ENCODE measurements around the gene DNAJC22. TPM values are rescaled to one million over a fixed set of nuclear protein-coding genes. Genes with fewer than 3 reads are reported as not detected.

DNAJC22 gene
- total and polyA plus RNA-seq, 7 donors: 0.03 to 0.08 TPM; not detected in 5

DNA sequence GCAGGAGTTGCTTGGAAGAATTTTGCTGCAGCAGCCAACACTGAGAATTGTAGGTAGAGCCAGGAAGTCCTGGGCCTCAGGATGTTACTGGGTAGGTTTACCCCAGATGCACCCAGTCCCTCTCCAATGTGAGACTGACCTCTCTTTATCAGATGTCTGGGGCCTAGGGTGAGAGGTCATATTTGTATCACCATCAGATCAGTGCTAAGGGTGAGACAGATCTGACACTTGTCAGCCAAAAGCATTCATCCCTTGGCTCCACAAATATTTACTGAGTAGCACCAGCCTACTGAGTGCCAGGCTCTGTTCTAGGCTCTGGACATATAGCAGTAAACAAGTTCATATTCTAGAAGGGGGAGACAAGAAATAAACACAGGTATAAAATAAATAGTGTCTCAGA, 19.3 kb upstream of the DNAJC22 start:
- Histone ChIP-seq H3K9me3 (no peaks in the 10 kb centered on the region), H3K36me3 (ENCODE audit: insufficient read depth in 1 of 2, low read depth in 1 of 2) (no peaks in the 10 kb centered on the region), H3K4me3 (no peak overlapping the region), H3K27me3 (ENCODE audit: insufficient read depth in 3 of 3, low read length in 2 of 3) (no peaks in the 10 kb centered on the region), H3K4me1 (peaks cover under 1% of the 10 kb centered on the region), H3K27ac (no peak overlapping the region)
- no peak for TF ChIP-seq CTCF (IDR thresholded peaks at IDR 0.05)
- intact Hi-C loops (cut with DNase I): no loop called here
- DNase-seq: no peak
- ATAC-seq: no peak

DNA sequence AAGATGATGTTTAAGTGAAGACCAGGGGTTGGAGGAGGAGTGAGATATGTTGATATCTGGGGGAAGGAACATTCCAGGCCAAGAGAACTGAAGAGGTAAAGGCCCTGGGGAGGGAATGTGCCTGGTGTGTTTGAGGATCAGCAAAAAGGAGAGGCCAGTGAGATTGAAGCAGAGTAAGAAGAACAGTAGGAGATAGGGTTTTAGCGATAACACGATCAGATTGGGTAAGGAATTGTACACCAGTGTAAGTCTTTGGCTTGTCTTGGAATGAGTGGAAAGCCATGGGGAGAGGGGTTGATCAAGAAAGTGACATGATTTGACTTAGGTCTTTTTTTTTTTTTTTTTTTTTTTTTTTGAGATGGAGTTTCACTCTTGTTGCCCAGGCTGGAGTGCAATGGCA, 18.8 kb upstream of the DNAJC22 start:
- no peak for TF ChIP-seq CTCF (IDR thresholded peaks at IDR 0.05)
- Histone ChIP-seq H3K27me3 (ENCODE audit: insufficient read depth in 3 of 3, low read length in 2 of 3) (no peaks in the 10 kb centered on the region), H3K27ac (no peak overlapping the region), H3K4me3 (no peak overlapping the region), H3K36me3 (ENCODE audit: insufficient read depth in 1 of 2, low read depth in 1 of 2) (no peaks in the 10 kb centered on the region), H3K9me3 (no peaks in the 10 kb centered on the region), H3K4me1 (no peaks in the 10 kb centered on the region)
- no peak for ATAC-seq
- DNase-seq: no peak
- intact Hi-C loops (cut with DNase I): no loop called here
- 89 to 96% (median 95%) methylated on average over 2 of the region's 2 CpGs for WGBS, 3 donors

DNA sequence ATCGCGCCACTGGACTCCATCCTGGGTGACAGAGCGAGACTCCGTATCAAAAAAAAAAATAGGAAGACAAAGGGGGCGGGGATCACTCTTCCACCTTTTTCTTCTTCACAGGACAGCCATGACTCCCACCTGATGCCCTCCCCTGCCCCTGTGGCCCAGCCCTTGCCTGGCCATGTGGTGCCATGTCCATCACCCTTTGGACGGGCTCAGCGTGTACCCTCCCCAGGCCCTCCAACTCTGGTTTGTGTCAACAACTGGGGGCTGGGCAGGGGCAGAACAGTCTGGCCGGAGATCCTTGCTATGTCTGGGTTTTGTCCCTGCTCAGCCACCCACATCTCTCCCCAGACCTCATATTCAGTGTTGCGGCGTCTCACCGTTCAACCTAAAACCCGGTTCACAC, 17.9 kb upstream of the DNAJC22 start:
- Histone ChIP-seq H3K4me3 (no peak overlapping the region), H3K27me3 (ENCODE audit: insufficient read depth in 3 of 3, low read length in 2 of 3) (peaks cover 0 to 8% (median 2%) of the 10 kb centered on the region in 3 donors), H3K36me3 (ENCODE audit: insufficient read depth in 1 of 2, low read depth in 1 of 2) (no peaks in the 10 kb centered on the region), H3K27ac (no peak overlapping the region), H3K4me1 (no peaks in the 10 kb centered on the region), H3K9me3 (no peaks in the 10 kb centered on the region)
- DNase-seq (no peak), ATAC-seq (no peak)
- intact Hi-C loops (cut with DNase I): no loop called here
- TF ChIP-seq CTCF (IDR thresholded peaks at IDR 0.05): no peak
- 93 to 96% (median 96%) methylated on average over 12 of the region's 12 CpGs for WGBS, 3 donors

GRCh38 chr12:49330032-49330619, 16.6 kb upstream of the DNAJC22 start:
- no peak for TF ChIP-seq CTCF (IDR thresholded peaks at IDR 0.05)
- Histone ChIP-seq H3K4me3 (no peak overlapping the region), H3K9me3 (no peaks in the 10 kb centered on the region), H3K4me1 (no peaks in the 10 kb centered on the region), H3K36me3 (ENCODE audit: insufficient read depth in 1 of 2, low read depth in 1 of 2) (no peaks in the 10 kb centered on the region), H3K27me3 (ENCODE audit: insufficient read depth in 3 of 3, low read length in 2 of 3) (peaks cover 0 to 21% (median 5%) of the 10 kb centered on the region in 3 donors), H3K27ac (no peak overlapping the region)
- no peak for DNase-seq
- intact Hi-C loops (cut with DNase I): no loop called here
- ATAC-seq: no peak
- 89 to 93% (median 92%) methylated on average over 7 of the region's 7 CpGs for WGBS, 3 donors

All from psoas muscle (tissue), 8 donors.